ENCODE data around the gene EIF4E2.
"Not testable (repeated sequence)": the region's sequence is repeated elsewhere in the genome, so short reads cannot be mapped to it uniquely, and the experiment has no call there.

EIF4E2 gene

GRCh38 chr2:232569541-232569940, 19.1 kb downstream of the EIF4E2 start:
- no peak for TF ChIP-seq CTCF (IDR thresholded peaks at IDR 0.05; ENCODE audit: borderline replicate concordance, insufficient read depth, low read depth, low read length)
- H3K4me3 ChIP-seq (ENCODE audit: low read depth, low read length) = no peak overlapping the region

- not testable (repeated sequence) for H3K4me3 ChIP-seq (ENCODE audit: low read depth, low read length)
These were observed 20.0 kb downstream of the EIF4E2 start for GRCh38 chr2:232570481-232570880.

GRCh38 chr2:232571026-232571474, 20.6 kb downstream of the EIF4E2 start:
- no peak for TF ChIP-seq CTCF (IDR thresholded peaks at IDR 0.05; ENCODE audit: borderline replicate concordance, insufficient read depth, low read depth, low read length)
- no peak overlapping the region for H3K4me3 ChIP-seq (ENCODE audit: low read depth, low read length)

- TF ChIP-seq CTCF (IDR thresholded peaks at IDR 0.05; ENCODE audit: borderline replicate concordance, insufficient read depth, low read depth, low read length) = no peak
- no peak overlapping the region for H3K4me3 ChIP-seq (ENCODE audit: low read depth, low read length)
These were observed 22.6 kb downstream of the EIF4E2 start for GRCh38 chr2:232573042-232573441.

- no peak overlapping the region for H3K4me3 ChIP-seq (ENCODE audit: low read depth, low read length)
- TF ChIP-seq CTCF (IDR thresholded peaks at IDR 0.05; ENCODE audit: borderline replicate concordance, insufficient read depth, low read depth, low read length) = no peak
These were observed 23.4 kb downstream of the EIF4E2 start for GRCh38 chr2:232573771-232574435.

GRCh38 chr2:232574674-232575403, 24.4 kb downstream of the EIF4E2 start:
- H3K4me3 ChIP-seq (ENCODE audit: low read depth, low read length) = no peak overlapping the region

GRCh38 chr2:232575404-232575746, 24.9 kb downstream of the EIF4E2 start:
- TF ChIP-seq CTCF (IDR thresholded peaks at IDR 0.05; ENCODE audit: borderline replicate concordance, insufficient read depth, low read depth, low read length) = no peak
- H3K4me3 ChIP-seq (ENCODE audit: low read depth, low read length) = no peak overlapping the region

More at GRCh38 chr2:232574674-232575403, 24.4 kb downstream of the EIF4E2 start:
- no peak for TF ChIP-seq CTCF (IDR thresholded peaks at IDR 0.05; ENCODE audit: borderline replicate concordance, insufficient read depth, low read depth, low read length)

Measured in GM12875 (cell line).